WI38 (cell line): Measurements from ENCODE around the gene MAP2K3.

Experiments used
- H3K4me3 ChIP-seq: 2 replicates; pipeline ENCODE4 v1.5.1; 2011; ENCODE audit warnings: low read depth, mild to moderate bottlenecking, control low read depth, low read length
- TF ChIP-seq, protein P1 (sequence below): IDR thresholded peaks from 2 replicates; pipeline ENCODE4 v1.5.1; 2012; ENCODE audit warnings: low read depth, mild to moderate bottlenecking, control low read depth, low read length

Gene MAP2K3

DNA sequence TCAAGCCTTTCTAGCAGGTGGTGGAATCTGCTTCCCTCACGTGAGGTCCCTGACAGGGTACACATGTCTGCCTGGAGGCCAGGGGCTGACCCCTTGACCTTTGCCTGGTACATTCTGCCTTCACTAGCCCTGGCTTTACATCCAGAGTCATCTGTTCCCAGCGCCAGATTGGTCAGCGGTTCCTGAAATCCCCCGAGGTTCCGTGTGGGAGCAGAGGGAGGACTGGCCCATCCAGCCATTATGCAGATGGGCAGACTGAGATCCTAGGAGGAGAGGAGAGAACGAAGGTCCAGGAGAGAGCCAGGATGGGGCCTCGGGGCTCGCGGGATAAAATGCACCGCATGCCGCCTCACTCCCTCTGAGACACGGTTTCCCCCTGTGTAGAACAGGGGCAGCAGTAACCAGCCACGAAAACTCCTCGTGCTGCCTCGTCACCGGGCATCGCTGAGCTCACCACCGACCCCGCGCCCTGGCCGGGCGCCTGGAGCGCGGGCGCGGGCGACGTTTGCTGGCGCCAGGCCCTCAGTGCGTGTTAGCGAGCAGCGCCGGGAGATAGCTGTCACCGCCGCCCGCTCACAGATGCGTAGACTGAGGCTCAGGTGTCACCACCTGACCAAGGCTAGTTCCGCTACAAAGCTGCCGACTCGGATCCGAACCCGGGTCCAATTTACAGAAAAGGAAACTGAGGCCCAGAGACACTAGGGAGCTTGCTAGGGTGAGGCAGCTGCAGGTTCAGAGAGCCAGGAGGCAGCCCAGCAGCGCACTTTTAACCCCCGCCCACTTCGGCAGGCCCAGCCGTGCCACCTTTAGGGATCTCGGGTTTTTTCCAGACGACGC is 811 bp upstream of the MAP2K3 start:
- H3K4me3 ChIP-seq = peak overlapping the region; percentile 50
- TF ChIP-seq, protein P1, sequence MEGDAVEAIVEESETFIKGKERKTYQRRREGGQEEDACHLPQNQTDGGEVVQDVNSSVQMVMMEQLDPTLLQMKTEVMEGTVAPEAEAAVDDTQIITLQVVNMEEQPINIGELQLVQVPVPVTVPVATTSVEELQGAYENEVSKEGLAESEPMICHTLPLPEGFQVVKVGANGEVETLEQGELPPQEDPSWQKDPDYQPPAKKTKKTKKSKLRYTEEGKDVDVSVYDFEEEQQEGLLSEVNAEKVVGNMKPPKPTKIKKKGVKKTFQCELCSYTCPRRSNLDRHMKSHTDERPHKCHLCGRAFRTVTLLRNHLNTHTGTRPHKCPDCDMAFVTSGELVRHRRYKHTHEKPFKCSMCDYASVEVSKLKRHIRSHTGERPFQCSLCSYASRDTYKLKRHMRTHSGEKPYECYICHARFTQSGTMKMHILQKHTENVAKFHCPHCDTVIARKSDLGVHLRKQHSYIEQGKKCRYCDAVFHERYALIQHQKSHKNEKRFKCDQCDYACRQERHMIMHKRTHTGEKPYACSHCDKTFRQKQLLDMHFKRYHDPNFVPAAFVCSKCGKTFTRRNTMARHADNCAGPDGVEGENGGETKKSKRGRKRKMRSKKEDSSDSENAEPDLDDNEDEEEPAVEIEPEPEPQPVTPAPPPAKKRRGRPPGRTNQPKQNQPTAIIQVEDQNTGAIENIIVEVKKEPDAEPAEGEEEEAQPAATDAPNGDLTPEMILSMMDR = no peak

GRCh38 chr17:21285164-21286065 is 904 bp downstream of the MAP2K3 start:
- TF ChIP-seq, protein P1 = no peak
- peak overlapping the region; percentile 98 for H3K4me3 ChIP-seq

GRCh38 chr17:21286066-21286770 is 1.7 kb downstream of the MAP2K3 start:
- H3K4me3 ChIP-seq = peak overlapping the region; percentile 98
- TF ChIP-seq, protein P1 = no peak

GRCh38 chr17:21286909-21287702 is 2.6 kb downstream of the MAP2K3 start:
- TF ChIP-seq, protein P1 = no peak

GRCh38 chr17:21287703-21288449 is 3.4 kb downstream of the MAP2K3 start:
- TF ChIP-seq, protein P1 = no peak
- H3K4me3 ChIP-seq = peak overlapping the region; percentile 98

More at GRCh38 chr17:21286909-21287702, 2.6 kb downstream of the MAP2K3 start:
- peak overlapping the region; percentile 98 for H3K4me3 ChIP-seq

DNA sequence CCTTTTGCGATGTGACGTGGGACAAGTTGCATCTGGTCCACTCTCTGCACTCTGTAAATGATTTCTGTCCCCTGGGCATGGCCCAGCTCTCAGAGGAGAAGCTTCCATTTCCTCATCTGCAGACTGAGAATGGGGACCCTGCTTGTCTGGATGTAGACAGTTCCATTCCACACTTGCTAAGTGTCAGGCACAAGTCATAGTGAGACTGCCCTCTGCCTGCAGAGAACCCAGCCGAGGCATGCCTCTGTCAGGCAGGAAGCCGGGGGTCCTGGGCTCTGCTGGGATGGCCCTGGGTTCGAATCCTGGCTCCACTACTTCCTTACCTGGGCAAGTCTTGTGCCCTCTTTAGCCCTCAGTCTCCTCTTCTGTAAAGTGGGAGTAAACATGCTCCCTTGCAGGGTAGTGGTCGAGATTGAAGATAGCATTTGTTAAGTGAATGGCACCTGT is 4.1 kb downstream of the MAP2K3 start:
- TF ChIP-seq, protein P1 = no peak
- H3K4me3 ChIP-seq = peak overlapping the region; percentile 98
